Hematopoietic multipotent progenitor cell treated with erythropoietin and hydrocortisone succinate and interleukin-3 and kit ligand, for 15 days (in vitro differentiated cells): ENCODE data around the gene ATXN1.
"Not testable (repeated sequence)": the region's sequence is repeated elsewhere in the genome, so short reads cannot be mapped to it uniquely, and the experiment has no call there.

Experiments used
- DNase-seq: peaks from one replicate; pipeline ENCODE4 v3.0.0-alpha.2; 2015; ENCODE audit warnings: low spot score

The ATXN1 gene

GRCh38 chr6:16615215-16615614 lies 146.0 kb downstream of the ATXN1 start:
- DNase-seq, result not testable (repeated sequence)

- not testable (repeated sequence) for DNase-seq
These were observed 147.1 kb downstream of the ATXN1 start for GRCh38 chr6:16614143-16614542.

DNA sequence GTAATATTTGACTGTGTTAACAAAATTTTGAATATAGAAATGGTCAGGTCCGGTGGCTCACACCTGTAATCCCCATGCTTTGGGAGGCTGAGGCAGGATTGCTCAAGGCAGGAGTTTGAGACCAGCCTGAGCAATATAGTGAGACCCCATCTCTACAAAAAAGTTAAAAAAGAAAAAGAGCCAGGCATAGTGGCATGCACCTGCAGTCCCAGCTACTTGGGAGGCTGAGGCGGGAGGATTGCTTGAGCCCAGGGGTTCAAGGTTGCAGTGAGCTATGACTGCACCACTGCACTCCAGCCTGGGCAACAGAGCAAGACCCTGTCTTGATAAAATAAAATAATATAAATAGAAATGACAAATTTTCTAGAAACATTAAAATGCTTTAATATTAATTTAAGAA lies 147.8 kb downstream of the ATXN1 start:
- not testable (repeated sequence) for DNase-seq

DNA sequence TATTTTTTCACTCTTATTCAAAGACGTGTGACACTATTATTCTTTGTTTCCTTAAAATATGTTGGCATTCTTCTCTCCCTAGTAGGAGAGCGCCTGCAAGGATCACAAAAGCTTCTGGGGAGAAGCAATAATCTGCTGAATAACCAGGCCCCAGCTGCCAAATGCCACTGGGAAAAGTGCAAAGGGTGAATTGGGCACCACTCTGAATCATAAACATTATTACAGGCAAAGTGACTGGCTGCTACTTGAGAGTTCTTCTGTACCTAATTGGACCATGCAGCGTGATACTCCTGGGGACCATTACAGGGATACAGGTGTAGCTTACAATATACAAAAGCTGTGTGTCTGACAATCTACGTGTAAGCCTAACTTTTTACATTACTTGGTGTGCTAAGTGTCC lies 152.8 kb downstream of the ATXN1 start:
- no peak for DNase-seq

- DNase-seq, result no peak
These were observed 159.2 kb downstream of the ATXN1 start for GRCh38 chr6:16602035-16602434.

DNA sequence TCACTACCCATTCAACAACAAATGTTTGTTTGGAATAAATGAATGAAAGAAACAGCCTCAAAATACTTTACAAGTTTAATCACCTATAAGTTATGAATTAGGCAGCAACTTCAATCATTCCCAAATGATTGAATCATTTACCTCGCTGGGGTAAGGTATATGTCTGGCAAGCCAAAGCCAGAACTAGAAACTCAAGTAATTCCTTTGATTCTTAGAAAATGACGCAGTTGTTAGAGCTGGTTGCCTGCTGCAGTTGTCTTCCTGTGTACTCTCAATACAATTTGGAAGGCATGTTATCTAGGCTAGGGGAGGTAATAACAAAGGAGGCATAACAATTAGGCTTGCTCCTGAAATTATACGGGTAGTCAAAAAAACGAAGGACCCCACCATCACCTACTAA lies 160.6 kb downstream of the ATXN1 start:
- DNase-seq, result no peak

- DNase-seq, result no peak
These were observed 161.2 kb downstream of the ATXN1 start for GRCh38 chr6:16600026-16600425.

DNA sequence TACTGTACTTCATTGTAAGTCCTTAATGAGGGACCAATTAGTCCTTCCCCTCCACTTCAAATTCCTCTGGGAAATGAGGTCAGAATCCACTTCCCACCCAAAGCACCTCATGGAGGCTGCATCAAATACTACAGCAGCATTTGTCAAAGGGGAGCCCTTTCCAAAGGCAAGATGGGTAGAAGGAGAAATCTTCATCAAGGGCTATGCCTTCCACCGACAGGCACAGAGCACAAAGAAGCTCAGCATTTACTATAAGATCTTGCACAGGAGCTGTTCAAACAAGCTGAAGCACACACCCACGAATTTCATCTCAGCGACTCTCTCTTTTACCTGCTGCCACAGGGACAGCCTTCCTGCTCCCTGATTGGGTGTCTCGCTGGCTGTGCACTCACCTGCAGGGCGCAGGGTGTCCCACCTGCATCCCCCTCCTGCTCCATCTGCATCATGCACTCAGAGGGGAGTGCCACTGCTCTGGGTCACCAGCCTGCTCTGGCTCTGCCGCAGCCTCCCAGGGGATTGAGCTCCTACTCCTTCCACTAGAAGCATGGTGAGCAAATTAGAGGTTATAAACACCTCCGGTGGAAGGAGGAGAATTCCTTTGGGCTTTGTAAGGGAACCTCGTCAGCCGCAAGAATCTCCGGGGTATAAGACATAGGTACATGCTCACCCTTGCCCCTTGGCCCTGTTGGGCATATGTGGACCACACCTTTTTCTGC lies 164.5 kb downstream of the ATXN1 start:
- no peak for DNase-seq

DNA sequence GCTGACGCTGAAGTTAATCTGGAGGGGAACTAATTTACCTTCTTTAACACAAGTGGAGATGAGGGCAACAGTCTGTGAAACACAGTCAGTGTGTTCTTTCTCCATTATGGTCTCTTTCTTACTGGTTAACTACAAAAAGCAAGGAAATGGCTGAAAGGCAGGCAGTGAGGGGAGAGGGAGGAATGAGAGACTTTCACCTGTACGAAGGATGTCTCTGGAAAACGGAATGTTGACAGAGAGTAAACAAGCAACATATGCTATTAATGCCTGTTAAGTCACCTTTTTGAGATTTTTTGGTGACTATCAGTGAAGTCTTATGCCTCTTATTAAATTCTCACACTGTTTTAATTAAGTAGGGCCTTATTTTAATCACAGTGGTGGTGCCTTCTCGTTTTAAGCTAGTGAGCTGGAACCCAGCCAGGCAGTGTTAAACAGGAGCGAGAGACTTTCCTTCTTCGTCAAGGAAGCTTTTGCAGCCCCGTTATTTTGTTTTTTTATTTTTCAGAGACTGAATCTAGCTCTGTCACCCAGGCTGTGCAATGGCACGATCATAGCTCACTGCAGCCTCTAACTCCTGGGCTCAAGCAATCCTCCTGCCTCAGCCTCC lies 165.6 kb downstream of the ATXN1 start:
- no peak for DNase-seq

DNA sequence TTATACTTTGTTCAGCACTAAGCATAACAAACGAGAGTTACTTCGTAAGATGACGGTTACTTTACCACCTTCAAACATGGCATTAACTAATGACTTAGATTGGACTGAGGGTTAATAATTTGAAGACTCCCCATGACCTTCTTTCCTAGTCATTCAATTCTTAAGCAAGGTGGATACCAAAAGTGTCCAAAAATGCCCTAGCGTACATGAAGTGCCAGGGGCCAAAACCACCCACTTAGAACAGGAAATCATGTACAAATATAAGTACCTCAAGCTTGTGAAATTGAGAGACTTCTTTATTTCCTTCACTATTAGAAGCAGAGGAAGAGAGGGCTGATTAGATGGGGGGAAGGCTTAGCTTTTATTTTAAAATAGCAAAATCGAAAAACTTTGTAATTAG lies 166.4 kb downstream of the ATXN1 start:
- DNase-seq, result no peak

- no peak for DNase-seq
These were observed 168.9 kb downstream of the ATXN1 start for GRCh38 chr6:16592223-16592911.

DNA sequence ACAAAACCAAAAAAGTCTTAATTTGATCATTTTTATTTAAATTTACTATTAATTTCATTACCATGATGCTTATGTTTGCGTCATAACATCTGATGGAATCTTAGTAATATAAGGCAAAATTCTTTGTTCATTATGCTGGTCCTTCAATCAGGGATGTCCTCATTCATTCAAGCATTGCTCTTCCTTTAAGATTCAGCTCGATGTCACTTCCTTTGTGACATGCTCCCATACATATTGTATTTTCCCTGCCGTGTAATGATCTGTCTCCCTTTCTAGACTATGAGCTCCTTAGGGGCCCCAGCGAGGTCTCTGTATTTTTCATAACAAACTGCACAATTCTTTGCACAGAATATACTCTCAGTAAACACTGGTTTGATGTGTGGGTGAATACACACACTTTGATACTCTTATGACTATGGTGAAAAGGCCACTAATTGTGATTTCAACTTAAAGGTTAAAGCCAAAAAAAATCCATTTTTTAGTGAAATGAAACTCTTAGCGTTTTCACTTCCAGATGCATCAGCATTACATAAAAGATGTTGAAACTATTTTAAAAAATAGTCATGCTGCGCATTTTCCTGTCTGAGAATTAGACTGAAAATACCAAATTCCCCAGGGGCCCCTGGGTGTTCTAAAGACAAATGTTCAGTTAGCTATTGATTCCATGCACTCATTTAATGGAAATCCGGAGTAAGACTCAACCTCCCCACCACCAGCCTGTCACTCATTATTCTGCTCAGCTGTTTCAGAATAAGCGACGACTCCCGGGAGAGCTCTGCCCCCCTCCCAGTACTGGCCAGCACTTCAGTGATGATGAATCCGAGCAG lies 169.7 kb downstream of the ATXN1 start:
- no peak for DNase-seq

GRCh38 chr6:16585805-16586204 lies 175.5 kb downstream of the ATXN1 start:
- DNase-seq, result no peak

DNA sequence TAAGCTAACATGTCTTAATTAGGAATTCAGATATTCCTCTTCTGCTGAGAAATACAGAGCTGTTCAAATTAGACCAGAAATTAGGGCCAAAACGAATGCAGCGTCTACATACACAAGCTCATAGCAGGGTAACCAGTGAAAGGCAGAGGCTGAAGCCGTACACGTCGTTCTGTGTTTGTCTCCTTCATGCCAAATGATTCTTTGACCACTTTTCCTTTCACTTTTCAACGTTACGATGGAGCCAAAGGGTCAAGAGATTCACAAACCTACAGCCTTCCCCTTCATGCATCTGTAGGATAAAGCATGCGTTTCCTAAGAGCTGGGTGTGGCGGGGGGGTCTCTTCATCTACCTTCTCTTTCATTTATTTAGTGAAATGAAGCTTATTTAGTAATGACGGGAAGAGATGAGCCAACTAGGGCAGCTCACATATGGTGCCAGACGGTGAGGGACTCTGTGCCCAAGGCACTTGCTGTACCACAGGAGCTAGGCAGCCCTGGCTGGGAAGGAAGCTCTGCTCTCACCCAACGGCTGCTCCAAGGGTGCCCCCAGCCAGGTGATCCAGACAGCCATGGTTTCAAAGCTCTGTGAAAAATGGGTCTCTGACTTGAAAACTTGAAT lies 178.0 kb downstream of the ATXN1 start:
- DNase-seq, result no peak

DNA sequence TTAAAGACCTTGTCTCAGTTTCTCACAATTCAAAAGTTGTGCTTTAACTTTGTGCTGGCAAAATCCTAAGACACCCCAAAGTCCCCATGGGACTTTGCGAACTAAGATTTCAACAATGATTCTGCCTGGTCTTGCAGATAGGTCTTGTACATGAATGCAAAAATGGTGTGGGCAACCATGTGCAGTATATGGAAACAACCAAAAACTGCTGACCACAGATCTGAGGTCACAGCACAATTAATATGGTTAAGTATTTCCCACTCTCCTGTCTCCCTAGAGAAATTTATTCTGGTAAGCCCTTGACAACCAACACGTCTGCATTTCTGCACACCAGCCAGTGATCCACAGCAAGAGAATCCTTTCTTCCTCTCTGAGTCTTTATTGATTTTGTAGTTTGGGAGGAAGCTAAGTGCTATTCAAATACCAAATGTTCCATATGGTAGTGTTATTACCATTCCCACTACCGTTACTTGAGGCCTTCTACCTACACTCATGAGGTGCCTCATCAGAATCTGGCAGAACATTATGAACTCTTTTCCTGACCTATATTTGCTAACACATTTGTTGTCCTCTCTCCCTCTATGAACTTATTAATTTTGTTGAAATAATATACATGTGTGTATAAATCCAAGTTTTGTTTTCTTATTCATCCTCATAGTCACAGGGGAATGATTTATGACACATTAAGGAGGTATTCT lies 178.7 kb downstream of the ATXN1 start:
- DNase-seq, result no peak

- DNase-seq, result no peak
These were observed 182.5 kb downstream of the ATXN1 start for GRCh38 chr6:16578695-16579285.

DNA sequence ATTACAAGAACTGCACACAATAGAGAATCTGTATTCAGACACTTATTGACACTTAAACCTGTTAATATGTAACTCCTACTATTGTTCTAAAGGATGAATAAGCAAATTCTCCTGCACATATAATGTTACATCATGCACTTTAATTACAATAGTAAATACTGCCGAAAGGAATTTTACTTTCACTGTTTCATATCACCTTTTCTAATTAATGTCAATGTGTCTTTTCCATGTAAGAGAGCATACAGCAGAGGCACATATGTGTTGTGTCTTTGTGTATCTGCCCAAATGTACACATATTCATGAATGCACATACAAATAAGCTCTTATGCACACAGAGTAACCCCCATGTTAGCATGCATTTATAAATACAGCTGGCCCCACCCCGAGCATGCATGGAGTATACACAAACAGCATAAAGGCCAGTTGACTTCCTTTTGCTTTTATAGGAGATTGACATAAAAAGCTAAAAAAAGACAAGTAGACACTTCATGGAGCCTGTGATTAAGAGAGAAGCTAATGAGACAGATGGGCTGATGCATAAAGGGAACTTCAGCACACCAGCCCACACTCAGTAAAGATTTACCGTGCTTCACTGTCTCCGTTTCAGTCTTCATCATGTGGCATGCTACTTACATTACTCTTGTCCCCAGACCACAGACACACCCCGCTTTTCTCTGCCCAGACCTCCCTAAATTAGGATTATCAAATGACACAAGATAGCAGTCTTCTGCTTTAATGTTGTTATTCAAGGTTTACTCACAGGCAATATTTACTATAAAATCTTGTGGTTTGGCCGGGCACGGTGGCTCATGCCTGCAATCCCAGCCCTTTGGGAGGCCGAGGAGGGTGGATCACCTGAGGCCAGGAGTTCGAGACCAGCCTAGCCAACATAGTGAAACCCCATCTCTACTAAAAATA lies 184.6 kb downstream of the ATXN1 start:
- no peak for DNase-seq

GRCh38 chr6:16575655-16576054 lies 185.6 kb downstream of the ATXN1 start:
- DNase-seq, result no peak

DNA sequence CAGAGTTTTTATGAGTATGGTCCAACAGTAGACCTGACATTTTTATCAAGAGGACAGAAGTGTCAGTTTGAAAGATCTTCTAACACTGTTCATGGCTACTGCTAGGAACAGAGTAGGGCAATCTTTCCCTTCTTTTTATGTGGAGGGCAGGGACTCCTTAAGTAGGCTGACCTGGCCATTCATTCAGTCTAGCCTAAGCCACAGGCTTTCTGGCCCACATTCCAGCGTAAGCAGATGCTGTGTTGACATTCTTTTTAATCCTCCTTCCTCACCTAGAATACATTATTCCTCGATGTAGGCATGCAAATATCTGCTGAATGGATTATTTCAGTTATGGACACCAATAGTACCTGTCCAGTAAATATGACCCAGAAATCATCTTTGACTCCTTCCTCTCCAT lies 188.3 kb downstream of the ATXN1 start:
- DNase-seq, result no peak

DNA sequence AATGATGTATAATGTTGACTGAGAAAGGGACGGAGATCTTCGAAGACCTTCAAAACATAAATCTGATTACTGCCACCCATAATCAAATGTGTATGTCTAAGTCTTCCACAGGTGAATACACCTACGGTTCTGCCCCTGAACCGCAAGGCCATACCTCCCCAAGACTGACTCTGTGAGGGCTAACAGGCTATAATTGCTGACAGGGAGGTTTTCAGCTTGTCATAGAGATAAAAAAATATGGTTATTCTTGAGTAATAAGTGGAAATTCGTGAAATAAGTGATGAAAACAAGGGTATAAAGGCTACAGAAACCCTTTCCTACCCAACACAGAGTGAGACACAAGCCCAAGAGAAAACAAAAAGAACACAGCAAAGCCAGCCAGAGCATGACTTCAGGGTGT lies 188.9 kb downstream of the ATXN1 start:
- no peak for DNase-seq
